OCI-LY1 (cell line): ENCODE measurements around the gene FAM53B.
A peak's percentile ranks its signal among the peaks of the same experiment; 100 is the strongest.

ENCODE experiments used
- H2AFZ ChIP-seq: fragments of 200-600 bp; sonication (generic), shearing (Covaris generic); 2 replicates; pipeline ENCODE4 v1.6.0; 2014; ENCODE audit warnings: antibody characterized with exemption, mild to moderate bottlenecking, low read length
- H3F3A ChIP-seq: fragments of 200-600 bp; sonication (generic), shearing (Covaris generic); 2 replicates; pipeline ENCODE4 v1.6.0; 2014; ENCODE audit warnings: mild to moderate bottlenecking, antibody characterized with exemption, low read length, moderate library complexity; ENCODE audit not compliant: insufficient read depth
- H3K27ac ChIP-seq: fragments of 200-600 bp; sonication (generic); 2 replicates; pipeline ENCODE4 v1.5.1; 2014; ENCODE audit warnings: low read length, mixed run types, mild to moderate bottlenecking, low read depth; ENCODE audit not compliant: poor library complexity, severe bottlenecking
- H3K27me3 ChIP-seq: fragments of 200-600 bp; sonication (generic); 2 replicates; pipeline ENCODE4 v1.6.0; 2014; ENCODE audit warnings: antibody characterized with exemption, mild to moderate bottlenecking, low read length, moderate library complexity; ENCODE audit not compliant: insufficient read depth
- H3K36me3 ChIP-seq: fragments of 200-600 bp; sonication (generic); 2 replicates; pipeline ENCODE4 v1.6.1; 2014; ENCODE audit warnings: mild to moderate bottlenecking, antibody characterized with exemption, low read length, moderate library complexity, mixed read lengths; ENCODE audit not compliant: insufficient read depth
- H3K4me1 ChIP-seq: fragments of 200-600 bp; sonication (generic); 2 replicates; pipeline ENCODE4 v1.5.1; 2014; ENCODE audit warnings: mild to moderate bottlenecking, low read length, moderate library complexity; ENCODE audit not compliant: insufficient read depth, severe bottlenecking
- H3K4me2 ChIP-seq: fragments of 200-600 bp; sonication (generic), shearing (Covaris generic); 2 replicates; pipeline ENCODE4 v1.6.1; 2014; ENCODE audit warnings: low read length
- H3K4me3 ChIP-seq: fragments of 200-600 bp; sonication (generic); 2 replicates; pipeline ENCODE4 v1.5.1; 2014; ENCODE audit warnings: low read length, low read depth, mild to moderate bottlenecking, mixed read lengths; ENCODE audit not compliant: poor library complexity, severe bottlenecking
- H3K79me2 ChIP-seq: fragments of 200-600 bp; shearing (Covaris generic); 2 replicates; pipeline ENCODE4 v1.6.1; 2016; ENCODE audit warnings: mixed run types, low read length, mixed read lengths; ENCODE audit not compliant: insufficient read depth
- H3K9ac ChIP-seq: fragments of 200-600 bp; sonication (generic), shearing (Covaris generic); 2 replicates; pipeline ENCODE4 v1.6.1; 2014; ENCODE audit warnings: mild to moderate bottlenecking, low read length, mixed read lengths
- H3K9me2 ChIP-seq: fragments of 200-600 bp; sonication (generic), shearing (Covaris generic); 2 replicates; pipeline ENCODE4 v1.6.1; 2014; ENCODE audit warnings: low read depth, mild to moderate bottlenecking, low read length, mixed read lengths
- H3K9me3 ChIP-seq: fragments of 200-600 bp; shearing (Covaris generic); 2 replicates; pipeline ENCODE4 v1.6.1; 2014; ENCODE audit warnings: low read length, mixed read lengths
- H4K20me1 ChIP-seq: fragments of 200-600 bp; sonication (generic), shearing (Covaris generic); 2 replicates; pipeline ENCODE4 v1.6.0; 2016; ENCODE audit warnings: mild to moderate bottlenecking, low read length; ENCODE audit not compliant: insufficient read depth
- EZH2 ChIP-seq: fragments of 200-600 bp; sonication (generic), shearing (Covaris generic); IDR thresholded peaks from 2 replicates; pipeline ENCODE4 v1.8.0; 2017; ENCODE audit warnings: borderline replicate concordance, mixed run types, mild to moderate bottlenecking, antibody characterized with exemption, low read length, moderate library complexity, mixed read lengths
- TF ChIP-seq, protein P1 (sequence below): fragments of 200-600 bp; sonication (generic), shearing (Covaris generic); IDR thresholded peaks from 2 replicates; pipeline ENCODE4 v1.5.1; 2017; ENCODE audit warnings: mild to moderate bottlenecking, antibody characterized with exemption, low read length, moderate library complexity, mixed read lengths

The FAM53B gene

GRCh38 chr10:124686707-124687376 is 57.3 kb downstream of the FAM53B start:
- no peaks in the 10 kb centered on the region for H3K27me3 ChIP-seq
- no peaks in the 10 kb centered on the region for H4K20me1 ChIP-seq
- peaks cover 58% of the 10 kb centered on the region for H3K4me1 ChIP-seq
- TF ChIP-seq EZH2, result no peak
- TF ChIP-seq, protein P1, sequence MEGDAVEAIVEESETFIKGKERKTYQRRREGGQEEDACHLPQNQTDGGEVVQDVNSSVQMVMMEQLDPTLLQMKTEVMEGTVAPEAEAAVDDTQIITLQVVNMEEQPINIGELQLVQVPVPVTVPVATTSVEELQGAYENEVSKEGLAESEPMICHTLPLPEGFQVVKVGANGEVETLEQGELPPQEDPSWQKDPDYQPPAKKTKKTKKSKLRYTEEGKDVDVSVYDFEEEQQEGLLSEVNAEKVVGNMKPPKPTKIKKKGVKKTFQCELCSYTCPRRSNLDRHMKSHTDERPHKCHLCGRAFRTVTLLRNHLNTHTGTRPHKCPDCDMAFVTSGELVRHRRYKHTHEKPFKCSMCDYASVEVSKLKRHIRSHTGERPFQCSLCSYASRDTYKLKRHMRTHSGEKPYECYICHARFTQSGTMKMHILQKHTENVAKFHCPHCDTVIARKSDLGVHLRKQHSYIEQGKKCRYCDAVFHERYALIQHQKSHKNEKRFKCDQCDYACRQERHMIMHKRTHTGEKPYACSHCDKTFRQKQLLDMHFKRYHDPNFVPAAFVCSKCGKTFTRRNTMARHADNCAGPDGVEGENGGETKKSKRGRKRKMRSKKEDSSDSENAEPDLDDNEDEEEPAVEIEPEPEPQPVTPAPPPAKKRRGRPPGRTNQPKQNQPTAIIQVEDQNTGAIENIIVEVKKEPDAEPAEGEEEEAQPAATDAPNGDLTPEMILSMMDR, result no peak
- H2AFZ ChIP-seq, result no peak overlapping the region
- peak overlapping the region; percentile 44 for H3K27ac ChIP-seq
- no peak overlapping the region for H3K9ac ChIP-seq
- no peaks in the 10 kb centered on the region for H3F3A ChIP-seq
- no peak overlapping the region for H3K4me2 ChIP-seq
- H3K36me3 ChIP-seq, result peaks cover 76% of the 10 kb centered on the region
- H3K9me3 ChIP-seq, result no peaks in the 10 kb centered on the region
- no peaks in the 10 kb centered on the region for H3K9me2 ChIP-seq
- H3K79me2 ChIP-seq, result peaks cover 6% of the 10 kb centered on the region; the same call in 1 of the 2 replicates
- no peak overlapping the region for H3K4me3 ChIP-seq

DNA sequence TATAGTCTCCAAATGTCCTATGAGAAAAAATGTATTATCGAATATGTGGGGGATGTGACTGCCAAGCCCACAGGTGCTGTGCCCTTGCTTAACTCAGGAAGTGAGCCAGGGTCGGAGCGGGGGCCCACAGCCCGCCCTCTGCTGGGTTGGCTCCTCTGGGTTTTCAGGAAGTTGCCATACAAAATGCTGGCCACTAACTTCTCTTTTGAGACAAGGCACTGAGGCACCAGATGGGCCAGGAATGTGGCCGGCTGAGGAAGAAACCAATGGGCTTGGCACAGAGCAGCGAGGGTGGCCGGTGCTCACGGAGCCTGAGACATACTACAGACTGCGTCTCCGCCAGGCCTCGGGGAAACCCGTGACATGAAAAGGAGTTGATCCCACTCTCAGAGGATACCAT is 58.9 kb downstream of the FAM53B start:
- Histone ChIP-seq H3K4me3 (no peak overlapping the region), H3K27ac (peak overlapping the region; percentile 44), H3K4me2 (no peak overlapping the region; the same call in 1 of the 2 replicates), H3K9ac (no peak overlapping the region; the same call in 1 of the 2 replicates), H2AFZ (no peak overlapping the region), H3K79me2 (peaks cover 6% of the 10 kb centered on the region; the same call in 1 of the 2 replicates), H3K27me3 (no peaks in the 10 kb centered on the region), H3K4me1 (peaks cover 58% of the 10 kb centered on the region), H4K20me1 (no peaks in the 10 kb centered on the region), H3K36me3 (peaks cover 79% of the 10 kb centered on the region), H3F3A (no peaks in the 10 kb centered on the region), H3K9me2 (no peaks in the 10 kb centered on the region), H3K9me3 (no peaks in the 10 kb centered on the region)
- no peak for TF ChIP-seq EZH2
- TF ChIP-seq, protein P1, result no peak

DNA sequence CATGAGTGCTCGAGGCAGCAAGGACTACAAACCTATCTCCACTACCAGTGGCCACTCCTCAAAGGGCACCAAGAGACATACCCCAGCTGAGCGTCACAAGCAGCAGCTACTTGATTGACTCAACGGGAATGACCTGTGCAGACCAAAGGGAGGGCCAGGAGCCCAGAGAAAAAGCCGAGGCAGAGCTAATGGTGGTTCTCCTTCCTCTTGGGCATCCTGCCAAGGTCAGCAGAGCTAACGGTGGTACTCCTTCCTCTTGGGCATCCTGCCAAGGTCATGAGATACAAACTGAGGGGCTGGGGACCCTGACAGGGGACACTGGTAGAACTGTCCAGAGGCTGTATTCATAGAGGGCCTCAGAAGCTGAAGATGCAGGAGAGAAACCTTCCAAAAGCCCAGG is 60.4 kb downstream of the FAM53B start:
- no peaks in the 10 kb centered on the region for H3K27me3 ChIP-seq
- peaks cover 13% of the 10 kb centered on the region; the same call in 1 of the 2 replicates for H3K79me2 ChIP-seq

More for the DNA sequence above, 60.4 kb downstream of the FAM53B start:
- Histone ChIP-seq H3F3A (no peaks in the 10 kb centered on the region), H3K9ac (no peak overlapping the region), H4K20me1 (no peaks in the 10 kb centered on the region), H3K4me3 (no peak overlapping the region), H2AFZ (no peak overlapping the region), H3K9me2 (no peaks in the 10 kb centered on the region), H3K36me3 (peaks cover 69% of the 10 kb centered on the region), H3K4me2 (no peak overlapping the region; the same call in 1 of the 2 replicates), H3K4me1 (peaks cover 56% of the 10 kb centered on the region), H3K9me3 (no peaks in the 10 kb centered on the region), H3K27ac (no peak overlapping the region)
- TF ChIP-seq, protein P1, result no peak
- TF ChIP-seq EZH2, result no peak
